Mesenteric fat pad (tissue), 1 donor: ENCODE data around the gene PKN1. TPM values are rescaled to one million over a fixed set of nuclear protein-coding genes. Genes with fewer than 3 reads are reported as not detected.

ENCODE experiments used
- DNase-seq: peaks from one replicate; pipeline ENCODE4 v3.0.0-alpha.2; 2020; ENCODE audit warnings: low spot score
- total RNA-seq: library from RNA; stranded (reverse); fragmentation: NEBNext Ultra II Directional; extraction: Animal tissue kit (Norgen Biotek cat#: 25700); gene quantifications from one replicate; pipeline ENCODE4 v1.2.1, GENCODE V29; 2021
- donor health status: DM: yes; HTN: yes; CAD: no.

The PKN1 gene
- total RNA-seq, 1 donor from 2014 or later, result 142 TPM

GRCh38 chr19:14406645-14407401 is 26.3 kb upstream of the PKN1 start:
- DNase-seq, result no peak

DNA sequence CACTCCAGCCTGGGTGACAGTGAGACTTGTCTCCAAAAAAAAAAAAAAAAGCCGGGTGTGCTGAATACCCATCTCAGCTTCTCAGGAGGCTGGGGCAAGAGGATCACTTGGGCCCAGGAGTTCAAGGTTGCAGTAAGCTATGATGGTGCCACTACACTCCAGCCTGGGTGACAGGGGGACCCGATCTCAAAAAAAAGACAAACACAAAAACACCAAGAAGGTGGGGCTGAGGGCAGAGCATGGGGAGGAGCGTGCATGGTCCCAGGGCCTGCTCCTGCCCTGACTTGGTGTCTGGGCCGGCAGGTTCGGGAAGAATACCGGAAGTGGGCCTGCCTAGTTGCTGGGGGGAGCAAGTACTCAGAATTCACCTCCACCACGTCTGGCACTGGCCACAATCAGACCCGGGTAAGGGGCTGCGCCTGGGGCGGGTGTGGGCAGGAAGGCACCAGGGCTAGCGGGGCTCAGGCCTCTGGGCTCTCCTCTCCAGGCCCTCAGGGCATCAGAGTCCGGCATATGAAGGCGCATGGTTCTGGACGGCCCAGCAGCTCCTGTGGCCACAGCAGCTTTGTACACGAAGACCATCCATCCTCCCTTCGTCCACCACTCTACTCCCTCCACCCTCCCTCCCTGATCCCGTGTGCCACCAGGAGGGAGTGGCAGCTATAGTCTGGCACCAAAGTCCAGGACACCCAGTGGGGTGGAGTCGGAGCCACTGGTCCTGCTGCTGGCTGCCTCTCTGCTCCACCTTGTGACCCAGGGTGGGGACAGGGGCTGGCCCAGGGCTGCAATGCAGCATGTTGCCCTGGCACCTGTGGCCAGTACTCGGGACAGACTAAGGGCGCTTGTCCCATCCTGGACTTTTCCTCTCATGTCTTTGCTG is 25.3 kb upstream of the PKN1 start:
- no peak for DNase-seq

DNA sequence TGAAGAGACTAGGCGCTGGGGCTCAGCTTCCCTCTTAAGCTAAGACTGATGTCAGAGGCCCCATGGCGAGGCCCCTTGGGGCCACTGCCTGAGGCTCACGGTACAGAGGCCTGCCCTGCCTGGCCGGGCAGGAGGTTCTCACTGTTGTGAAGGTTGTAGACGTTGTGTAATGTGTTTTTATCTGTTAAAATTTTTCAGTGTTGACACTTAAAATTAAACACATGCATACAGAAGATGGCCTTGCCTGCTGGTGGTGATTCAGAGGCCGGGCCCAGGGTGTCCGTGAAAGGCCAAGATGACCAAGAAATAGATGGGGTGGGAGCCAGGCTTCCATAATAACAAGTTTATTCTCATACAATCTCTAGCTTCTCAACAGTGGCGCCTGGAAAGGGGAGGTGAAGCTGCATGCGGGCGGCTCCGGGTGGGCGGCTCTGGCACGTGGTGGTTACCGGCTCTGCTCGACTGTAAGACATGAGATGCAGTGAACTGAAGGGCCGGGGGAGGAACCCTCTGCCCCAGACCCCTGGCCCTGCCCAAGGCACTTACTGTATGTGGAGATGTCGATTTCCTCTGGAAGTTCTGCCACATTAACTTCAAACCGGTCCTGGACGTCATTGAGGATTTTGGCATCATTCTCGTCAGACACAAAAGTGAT is 24.5 kb upstream of the PKN1 start:
- DNase-seq, result no peak

GRCh38 chr19:14409146-14410023 is 23.7 kb upstream of the PKN1 start:
- no peak for DNase-seq

DNA sequence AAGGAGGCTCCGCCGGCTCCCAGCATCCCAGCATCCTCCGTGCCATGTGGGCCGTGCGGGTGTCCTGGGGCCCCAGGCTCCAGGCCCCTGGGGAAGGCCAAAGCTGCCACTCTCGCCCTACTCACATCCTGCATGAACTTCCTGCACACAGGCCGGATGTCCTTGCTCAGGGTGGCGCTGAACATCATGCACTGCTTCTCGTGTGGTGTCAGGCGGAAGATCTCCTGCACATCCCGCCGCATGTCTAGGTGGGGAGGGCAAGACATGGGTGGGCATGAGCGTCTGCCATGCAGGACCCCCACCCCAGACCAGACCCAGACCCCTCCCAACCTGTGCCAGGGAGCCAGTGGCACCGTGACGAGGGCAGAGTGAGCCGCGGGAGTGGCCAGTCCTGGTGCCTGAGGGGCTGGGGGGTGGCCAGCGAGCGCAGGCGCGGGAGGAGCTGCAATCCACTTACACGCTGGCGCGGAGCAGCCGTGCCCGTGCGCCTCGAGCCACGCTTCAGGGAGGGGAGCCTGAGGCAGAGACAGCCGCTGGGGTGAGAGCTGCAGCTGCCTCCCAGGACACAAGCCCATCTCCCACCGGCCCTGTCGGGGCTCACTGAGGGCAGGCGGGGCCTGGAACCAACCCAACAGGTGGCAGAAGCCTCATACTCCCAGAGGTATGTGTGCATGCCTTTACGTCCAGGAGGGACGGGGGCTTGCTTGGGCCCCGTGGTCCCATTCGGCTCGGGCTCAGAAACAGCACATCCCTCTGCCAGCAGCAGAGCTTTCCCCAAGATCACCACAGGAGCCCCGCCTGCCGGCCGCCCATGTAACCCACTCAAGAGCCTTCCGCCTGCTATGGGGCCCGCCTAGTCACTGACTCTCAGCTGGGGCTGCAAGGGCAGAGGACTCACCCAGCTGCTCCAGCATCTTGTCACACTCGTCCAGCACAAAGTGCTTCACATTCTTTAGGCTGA is 22.7 kb upstream of the PKN1 start:
- no peak for DNase-seq

DNA sequence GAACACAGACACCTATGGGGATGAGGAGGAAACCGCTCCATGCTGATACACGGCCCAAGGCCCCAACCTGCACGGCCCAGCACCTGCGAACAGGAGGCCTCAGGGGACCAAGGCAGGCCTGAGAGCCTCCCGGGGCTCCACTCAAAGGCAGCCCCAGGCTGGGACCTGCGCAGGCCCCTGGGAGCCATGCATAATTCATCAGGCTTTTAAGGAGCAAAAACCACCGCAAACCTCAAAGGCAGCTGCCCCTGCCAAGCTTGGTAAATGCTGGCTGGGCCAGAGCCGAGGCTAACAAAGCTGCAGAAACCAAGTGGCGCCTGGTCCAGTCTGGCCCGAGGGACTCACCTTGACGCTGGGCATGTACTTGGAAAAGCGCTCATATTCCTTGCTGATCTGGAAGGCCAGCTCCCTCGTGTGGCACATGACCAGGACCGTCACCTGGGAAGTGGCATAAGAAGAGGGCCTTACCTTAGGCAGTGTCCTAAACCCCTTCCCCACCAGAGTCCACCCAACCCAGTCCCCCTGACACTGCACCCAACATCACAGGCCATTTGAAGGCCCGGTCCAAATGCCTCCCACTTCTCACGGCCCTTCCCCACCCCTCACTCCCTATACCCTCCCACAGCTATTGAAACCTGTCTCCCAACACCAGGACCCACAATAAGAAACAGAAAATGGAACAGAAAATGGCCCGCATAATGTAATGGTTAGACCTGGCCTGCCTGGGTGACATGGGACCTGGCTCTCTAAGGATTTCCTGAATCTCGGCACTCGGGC is 21.8 kb upstream of the PKN1 start:
- no peak for DNase-seq

DNA sequence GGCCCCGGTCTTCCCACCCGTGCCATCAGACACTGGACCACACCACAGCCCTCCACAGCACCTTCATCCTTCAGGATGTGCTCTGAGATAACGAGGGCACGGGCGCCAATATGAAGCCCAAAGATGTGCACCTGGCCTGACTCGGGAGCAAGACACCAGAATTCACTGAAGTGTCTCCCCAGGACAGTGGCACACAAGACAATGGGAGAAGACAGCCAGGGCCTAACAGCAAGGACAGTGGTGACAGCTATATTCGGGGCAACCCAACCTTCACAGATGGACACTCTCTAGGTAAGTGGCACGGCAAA is 21.2 kb upstream of the PKN1 start:
- DNase-seq, result no peak

GRCh38 chr19:14412324-14412995 is 20.6 kb upstream of the PKN1 start:
- DNase-seq, result no peak

DNA sequence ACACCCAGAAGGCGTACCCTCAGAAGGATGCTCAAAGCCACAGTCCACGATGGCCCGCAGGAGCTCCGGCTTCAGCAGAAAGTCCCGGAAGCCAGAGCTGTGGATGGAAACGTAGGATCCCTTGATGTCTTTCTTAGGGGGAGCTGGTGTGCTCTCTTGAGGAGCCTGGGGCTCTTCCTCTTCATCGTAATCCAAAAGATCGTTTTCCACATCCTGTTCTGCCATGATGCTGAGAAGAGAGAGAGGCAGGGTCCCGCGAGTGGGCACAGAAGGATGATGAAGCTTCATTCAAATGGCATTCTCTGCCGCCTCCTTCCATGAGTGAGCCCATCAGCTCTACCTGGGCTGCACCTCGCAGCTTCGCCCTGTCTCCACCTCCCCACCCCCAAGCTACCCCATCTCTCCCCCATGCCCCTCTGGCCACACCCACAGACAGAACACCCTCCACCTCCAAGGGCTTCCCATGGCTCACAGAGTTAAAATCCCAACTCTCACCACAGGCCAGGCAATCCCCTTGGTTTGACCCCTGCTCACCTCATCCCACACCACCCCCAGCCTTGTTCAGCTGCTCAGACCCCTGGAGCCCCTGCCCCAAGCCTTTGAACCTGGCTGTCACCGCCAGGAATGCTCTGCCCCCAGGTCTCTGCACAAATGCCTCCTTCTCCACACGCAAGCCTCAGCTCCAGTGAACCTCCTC is 20.0 kb upstream of the PKN1 start:
- no peak for DNase-seq

DNA sequence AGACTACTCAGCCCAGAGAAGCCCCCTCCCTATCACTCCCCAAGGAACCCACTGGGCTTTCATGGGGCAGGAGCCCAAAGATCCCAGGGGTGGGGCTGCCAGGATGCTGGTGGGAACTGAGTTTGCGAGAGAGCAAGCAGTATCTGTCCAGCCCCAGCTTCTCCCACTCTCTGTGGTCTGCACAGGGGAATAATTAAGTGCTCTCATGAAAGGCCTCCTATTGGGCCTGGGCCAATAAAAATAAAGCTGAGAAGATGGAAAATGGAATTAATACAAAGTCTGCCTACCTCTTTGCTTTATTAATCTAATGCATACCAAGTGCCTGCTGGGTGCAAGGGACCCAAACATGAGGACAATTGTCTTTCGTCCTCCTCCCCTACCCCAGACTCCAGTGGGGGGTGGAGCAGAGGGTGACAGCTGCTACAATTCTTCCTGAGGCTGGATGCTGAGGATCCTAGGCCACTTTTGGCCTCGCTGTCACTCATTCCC is 19.4 kb upstream of the PKN1 start:
- no peak for DNase-seq

DNA sequence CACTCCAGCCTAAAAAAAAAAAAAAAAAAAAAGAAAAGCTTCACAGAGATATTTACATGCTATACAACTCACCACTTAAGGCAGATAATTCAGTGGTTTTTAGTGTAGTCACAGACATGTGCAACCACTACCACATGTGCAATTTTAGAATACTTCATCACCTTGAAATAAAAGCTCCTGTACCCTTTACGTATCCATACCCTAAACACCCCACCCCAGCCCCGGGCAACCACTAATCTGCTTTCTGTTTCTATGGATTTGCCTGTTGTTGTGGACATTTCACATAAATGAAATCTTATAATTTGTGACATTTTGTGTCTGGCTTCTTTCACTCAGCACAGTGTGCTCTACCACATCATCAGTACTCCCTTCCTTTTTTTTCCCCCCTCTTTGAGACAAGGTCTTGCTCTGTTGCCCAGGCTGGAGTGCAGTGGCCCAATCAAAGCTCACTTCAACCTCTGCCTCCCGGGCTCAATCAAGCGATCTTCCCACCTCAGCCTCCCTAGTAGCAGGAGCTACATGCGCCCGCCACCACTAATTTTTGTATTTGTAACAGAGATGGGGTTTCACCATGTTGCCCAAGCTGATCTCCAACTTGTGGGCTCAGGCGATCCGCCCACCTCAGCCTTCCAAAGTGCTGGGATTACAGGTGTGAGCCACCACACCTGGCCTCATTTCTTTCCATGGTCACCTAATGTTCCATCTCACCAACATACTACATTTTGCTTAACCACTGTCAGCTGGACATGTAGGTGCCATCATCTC is 18.0 kb upstream of the PKN1 start:
- no peak for DNase-seq

GRCh38 chr19:14416817-14417231 is 16.3 kb upstream of the PKN1 start:
- DNase-seq, result no peak

- peak; percentile 93 for DNase-seq
These were observed 14.3 kb upstream of the PKN1 start for GRCh38 chr19:14418856-14419105.

GRCh38 chr19:14419106-14419813 is 13.8 kb upstream of the PKN1 start, which contains the start of gene DDX39A:
Gene DDX39A (minus strand): TSS chr19:14419341. CDS start chr19:14413220, 6,121 bp downstream.
- DNase-seq, result peak; percentile 97

GRCh38 chr19:14425696-14426138 is 7.4 kb upstream of the PKN1 start:
- no peak for DNase-seq

DNA sequence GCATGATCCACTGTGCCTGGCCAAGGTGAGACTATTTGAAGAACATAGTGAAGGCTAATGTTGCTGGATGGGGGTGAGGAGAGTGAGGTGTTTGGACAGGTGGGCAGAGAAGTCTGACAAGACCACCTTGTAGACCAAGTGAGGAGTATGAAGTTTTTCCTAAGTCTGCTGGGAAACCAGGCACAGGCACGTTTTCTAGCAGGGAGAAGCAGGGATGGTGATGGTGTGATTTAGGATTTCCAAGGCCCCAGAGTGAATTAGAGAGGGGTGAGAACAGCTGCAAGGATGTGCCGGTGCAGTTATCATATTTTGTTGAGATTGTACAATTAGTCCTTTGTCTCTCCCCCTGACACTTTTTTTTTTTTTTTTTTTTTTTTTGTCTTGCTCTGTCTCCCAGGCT is 5.6 kb upstream of the PKN1 start:
- no peak for DNase-seq
